Neural cell (in vitro differentiated cells): ENCODE results near the gene RALGPS2. TPM values are rescaled to one million over a fixed set of nuclear protein-coding genes. Genes with fewer than 3 reads are reported as not detected.

ENCODE experiments used
- H2AFZ ChIP-seq: fragments of 200-600, 300-800 bp; sonication (generic), shearing (Covaris generic); 2 replicates; pipeline ENCODE4 v1.6.0; 2014; ENCODE audit warnings: low read depth, mild to moderate bottlenecking, antibody characterized with exemption, low read length, moderate library complexity
- H3F3A ChIP-seq: fragments of 200-600 bp; shearing (Covaris generic); 2 replicates; pipeline ENCODE4 v1.6.1; 2016; ENCODE audit warnings: mild to moderate bottlenecking, moderate library complexity, mixed read lengths, antibody characterized with exemption, low read length; ENCODE audit not compliant: insufficient read depth, poor library complexity, severe bottlenecking
- H3K27ac ChIP-seq: fragments of 200-600, 300-800 bp; sonication (generic), shearing (Covaris generic); 2 replicates; pipeline ENCODE4 v1.5.1; 2014; ENCODE audit warnings: mild to moderate bottlenecking, low read length, moderate library complexity
- H3K27me3 ChIP-seq: fragments of 300-800, 200-600 bp; sonication (generic), shearing (Covaris generic); 2 replicates; pipeline ENCODE4 v1.6.0; 2014; ENCODE audit warnings: mild to moderate bottlenecking, low read depth, low read length, moderate library complexity; ENCODE audit not compliant: insufficient read depth
- H3K36me3 ChIP-seq: fragments of 300-800, 200-600 bp; sonication (generic), shearing (Covaris generic); 2 replicates; pipeline ENCODE4 v1.5.1; 2014; ENCODE audit warnings: mild to moderate bottlenecking, antibody characterized with exemption, low read length, moderate library complexity; ENCODE audit not compliant: insufficient read depth
- H3K4me2 ChIP-seq: fragments of 300-800, 200-600 bp; sonication (generic), shearing (Covaris generic); 2 replicates; pipeline ENCODE4 v1.6.0; 2014; ENCODE audit warnings: mild to moderate bottlenecking, low read length
- H3K4me3 ChIP-seq: fragments of 300-800, 200-600 bp; sonication (generic), shearing (Covaris generic); 2 replicates; pipeline ENCODE4 v1.5.1; 2014; ENCODE audit warnings: mild to moderate bottlenecking, low read length, moderate library complexity
- H3K79me2 ChIP-seq: fragments of 200-600 bp; shearing (Covaris generic); replicated peaks from 2 replicates; pipeline ENCODE4 v1.6.0; 2014; ENCODE audit warnings: mild to moderate bottlenecking, low read length, moderate library complexity; ENCODE audit not compliant: insufficient read depth
- H3K9ac ChIP-seq: fragments of 300-800, 200-600 bp; sonication (generic), shearing (Covaris generic); 2 replicates; pipeline ENCODE4 v1.6.1; 2016; ENCODE audit warnings: mild to moderate bottlenecking, low read length, mixed read lengths
- H3K9me2 ChIP-seq: fragments of 200-600 bp; shearing (Covaris generic); 2 replicates; pipeline ENCODE4 v1.6.1; 2016; ENCODE audit warnings: mild to moderate bottlenecking, low read length, mixed read lengths; ENCODE audit not compliant: insufficient read depth
- H3K9me3 ChIP-seq: fragments of 200-600, 300-800 bp; sonication (generic), shearing (Covaris generic); 2 replicates; pipeline ENCODE4 v1.6.1; 2016; ENCODE audit warnings: mild to moderate bottlenecking, mixed run types, low read length, moderate library complexity, mixed read lengths
- H4K20me1 ChIP-seq: fragments of 200-600 bp; shearing (Covaris generic); 2 replicates; pipeline ENCODE4 v1.6.1; 2016; ENCODE audit warnings: mild to moderate bottlenecking, mixed run types; ENCODE audit not compliant: insufficient read depth
- EP300 ChIP-seq: fragments of 450-650 bp; conservative IDR thresholded peaks from 2 replicates; pipeline ENCODE4 v1.6.1; 2014; ENCODE audit warnings: antibody characterized with exemption, mild to moderate bottlenecking, moderate library complexity; ENCODE audit not compliant: poor library complexity, severe bottlenecking
- EZH2 ChIP-seq: fragments of 200-600, 300-800 bp; shearing (Covaris generic), sonication (generic); IDR thresholded peaks from 2 replicates; pipeline ENCODE4 v1.6.1; 2014; ENCODE audit warnings: antibody characterized with exemption, low read length, borderline replicate concordance, mild to moderate bottlenecking; ENCODE audit not compliant: insufficient read depth, poor library complexity, severe bottlenecking
- MXI1 ChIP-seq: fragments of 450-650 bp; conservative IDR thresholded peaks from 2 replicates; pipeline ENCODE4 v1.6.1; 2014; ENCODE audit warnings: antibody characterized with exemption, mild to moderate bottlenecking; ENCODE audit not compliant: poor library complexity, severe bottlenecking
- POLR2AphosphoS5 ChIP-seq: IDR thresholded peaks from 2 replicates; pipeline ENCODE4 v1.6.1; 2012
- RAD21 ChIP-seq: fragments of 450-650 bp; conservative IDR thresholded peaks from 2 replicates; pipeline ENCODE4 v1.6.1; 2014; ENCODE audit warnings: antibody characterized with exemption, mild to moderate bottlenecking, moderate library complexity
- SMC3 ChIP-seq: fragments of 450-650 bp; conservative IDR thresholded peaks from 2 replicates; pipeline ENCODE4 v1.6.1; 2014; ENCODE audit warnings: antibody characterized with exemption, mild to moderate bottlenecking, moderate library complexity; ENCODE audit not compliant: poor library complexity
- TAF1 ChIP-seq: IDR thresholded peaks from 2 replicates; pipeline ENCODE4 v1.6.1; 2012; ENCODE audit warnings: low read depth
- polyA plus RNA-seq: library from polyadenylated mRNA; depleted of rRNA; stranded (reverse); fragments of >200 nt; gene quantifications from 2 replicates; pipeline ENCODE4 v1.2.3, GENCODE V29; 2014
- TF ChIP-seq, protein P1 (sequence below): fragments of 450-650 bp; IDR thresholded peaks from 2 replicates; pipeline ENCODE4 v1.5.1; 2014; ENCODE audit warnings: antibody characterized with exemption, mild to moderate bottlenecking, moderate library complexity; ENCODE audit not compliant: poor library complexity, severe bottlenecking
- TF ChIP-seq, protein P2 (sequence below): IDR thresholded peaks from 2 replicates; pipeline ENCODE4 v1.6.1; 2012; ENCODE audit warnings: borderline replicate concordance

Gene RALGPS2
- polyA plus RNA-seq, 1 donor from 2014 or later: 26.6 TPM

DNA sequence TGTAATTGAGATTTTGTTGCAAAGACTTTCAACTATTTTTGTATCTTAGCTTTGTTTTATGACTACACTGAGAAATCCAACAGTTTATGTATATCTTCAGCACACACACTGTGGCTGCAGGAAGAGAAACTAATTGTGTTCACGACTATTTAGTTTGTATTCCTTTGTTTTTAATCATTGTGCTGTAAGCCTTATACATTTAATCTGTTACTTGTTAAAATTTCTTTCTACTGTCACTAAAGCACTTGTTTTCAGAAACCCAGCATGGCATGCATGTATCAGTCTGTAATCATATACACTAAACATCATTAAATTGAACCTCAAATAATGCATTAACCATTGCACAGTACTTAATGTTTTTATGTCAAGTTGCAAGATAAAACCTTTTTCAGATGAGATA is 145.2 kb downstream of the RALGPS2 start:
- TF ChIP-seq TAF1: no peak
- TF ChIP-seq MXI1: no peak
- TF ChIP-seq, protein P1, sequence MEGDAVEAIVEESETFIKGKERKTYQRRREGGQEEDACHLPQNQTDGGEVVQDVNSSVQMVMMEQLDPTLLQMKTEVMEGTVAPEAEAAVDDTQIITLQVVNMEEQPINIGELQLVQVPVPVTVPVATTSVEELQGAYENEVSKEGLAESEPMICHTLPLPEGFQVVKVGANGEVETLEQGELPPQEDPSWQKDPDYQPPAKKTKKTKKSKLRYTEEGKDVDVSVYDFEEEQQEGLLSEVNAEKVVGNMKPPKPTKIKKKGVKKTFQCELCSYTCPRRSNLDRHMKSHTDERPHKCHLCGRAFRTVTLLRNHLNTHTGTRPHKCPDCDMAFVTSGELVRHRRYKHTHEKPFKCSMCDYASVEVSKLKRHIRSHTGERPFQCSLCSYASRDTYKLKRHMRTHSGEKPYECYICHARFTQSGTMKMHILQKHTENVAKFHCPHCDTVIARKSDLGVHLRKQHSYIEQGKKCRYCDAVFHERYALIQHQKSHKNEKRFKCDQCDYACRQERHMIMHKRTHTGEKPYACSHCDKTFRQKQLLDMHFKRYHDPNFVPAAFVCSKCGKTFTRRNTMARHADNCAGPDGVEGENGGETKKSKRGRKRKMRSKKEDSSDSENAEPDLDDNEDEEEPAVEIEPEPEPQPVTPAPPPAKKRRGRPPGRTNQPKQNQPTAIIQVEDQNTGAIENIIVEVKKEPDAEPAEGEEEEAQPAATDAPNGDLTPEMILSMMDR: no peak
- no peak for TF ChIP-seq RAD21
- no peak for TF ChIP-seq EZH2
- no peak for TF ChIP-seq SMC3
- TF ChIP-seq EP300: no peak
- no peak for TF ChIP-seq POLR2AphosphoS5
- TF ChIP-seq, protein P2, sequence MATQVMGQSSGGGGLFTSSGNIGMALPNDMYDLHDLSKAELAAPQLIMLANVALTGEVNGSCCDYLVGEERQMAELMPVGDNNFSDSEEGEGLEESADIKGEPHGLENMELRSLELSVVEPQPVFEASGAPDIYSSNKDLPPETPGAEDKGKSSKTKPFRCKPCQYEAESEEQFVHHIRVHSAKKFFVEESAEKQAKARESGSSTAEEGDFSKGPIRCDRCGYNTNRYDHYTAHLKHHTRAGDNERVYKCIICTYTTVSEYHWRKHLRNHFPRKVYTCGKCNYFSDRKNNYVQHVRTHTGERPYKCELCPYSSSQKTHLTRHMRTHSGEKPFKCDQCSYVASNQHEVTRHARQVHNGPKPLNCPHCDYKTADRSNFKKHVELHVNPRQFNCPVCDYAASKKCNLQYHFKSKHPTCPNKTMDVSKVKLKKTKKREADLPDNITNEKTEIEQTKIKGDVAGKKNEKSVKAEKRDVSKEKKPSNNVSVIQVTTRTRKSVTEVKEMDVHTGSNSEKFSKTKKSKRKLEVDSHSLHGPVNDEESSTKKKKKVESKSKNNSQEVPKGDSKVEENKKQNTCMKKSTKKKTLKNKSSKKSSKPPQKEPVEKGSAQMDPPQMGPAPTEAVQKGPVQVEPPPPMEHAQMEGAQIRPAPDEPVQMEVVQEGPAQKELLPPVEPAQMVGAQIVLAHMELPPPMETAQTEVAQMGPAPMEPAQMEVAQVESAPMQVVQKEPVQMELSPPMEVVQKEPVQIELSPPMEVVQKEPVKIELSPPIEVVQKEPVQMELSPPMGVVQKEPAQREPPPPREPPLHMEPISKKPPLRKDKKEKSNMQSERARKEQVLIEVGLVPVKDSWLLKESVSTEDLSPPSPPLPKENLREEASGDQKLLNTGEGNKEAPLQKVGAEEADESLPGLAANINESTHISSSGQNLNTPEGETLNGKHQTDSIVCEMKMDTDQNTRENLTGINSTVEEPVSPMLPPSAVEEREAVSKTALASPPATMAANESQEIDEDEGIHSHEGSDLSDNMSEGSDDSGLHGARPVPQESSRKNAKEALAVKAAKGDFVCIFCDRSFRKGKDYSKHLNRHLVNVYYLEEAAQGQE: no peak
- Histone ChIP-seq H3K27me3 (no peaks in the 10 kb centered on the region), H3K9me2 (no peaks in the 10 kb centered on the region), H3K36me3 (no peaks in the 10 kb centered on the region), H3K9me3 (no peaks in the 10 kb centered on the region), H2AFZ (no peak overlapping the region), H3K4me2 (no peak overlapping the region), H3F3A (no peaks in the 10 kb centered on the region), H3K9ac (no peak overlapping the region), H3K27ac (no peak overlapping the region), H3K79me2 (no peaks in the 10 kb centered on the region), H4K20me1 (no peaks in the 10 kb centered on the region), H3K4me3 (no peak overlapping the region)

DNA sequence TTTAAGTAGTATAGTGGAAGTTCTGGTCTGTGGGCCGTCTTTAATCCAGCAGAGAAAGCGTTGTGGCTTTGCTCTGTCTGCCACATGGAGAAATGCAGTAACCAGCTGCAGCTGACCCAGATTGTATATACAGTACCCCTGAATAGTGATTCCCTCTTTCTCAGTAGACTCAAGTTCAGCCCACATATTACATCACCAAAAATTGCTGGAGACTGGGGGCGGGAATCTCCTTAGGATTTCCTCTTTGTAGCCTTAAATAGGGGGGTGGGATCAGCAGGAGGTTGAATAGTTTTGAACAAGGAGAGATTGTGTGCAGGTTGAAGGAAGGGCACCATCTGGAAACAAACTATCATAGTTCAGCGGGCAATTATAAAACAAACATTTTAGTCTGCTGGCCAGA is 145.9 kb downstream of the RALGPS2 start, which contains the start of gene ANGPTL1:
Gene ANGPTL1 (minus strand): TSS at position 134 of the 400 bp plus-strand sequence. CDS start 5,301 bp downstream, outside the sequence.
- H3K27ac ChIP-seq: no peak within 1 kb of the TSS

More for the DNA sequence above, 145.9 kb downstream of the RALGPS2 start, which contains the start of gene ANGPTL1:
- H3K36me3 ChIP-seq: no peaks in the 10 kb centered on the region
- H3F3A ChIP-seq: no peaks in the 10 kb centered on the region
- no peaks in the 10 kb centered on the region for H3K9me2 ChIP-seq
- no peak within 1 kb of the TSS for H3K9ac ChIP-seq
- H3K27me3 ChIP-seq: no peaks in the 10 kb centered on the region
- no peaks in the 10 kb centered on the region for H3K9me3 ChIP-seq
- no peak within 1 kb of the TSS for H2AFZ ChIP-seq
- H3K79me2 ChIP-seq: no peaks in the 10 kb centered on the region
- no peak within 1 kb of the TSS for H3K4me2 ChIP-seq
- no peak within 1 kb of the TSS for H3K4me3 ChIP-seq
- no peak for TF ChIP-seq EZH2
- no peak for TF ChIP-seq POLR2AphosphoS5
- no peak for TF ChIP-seq EP300
- no peak for TF ChIP-seq SMC3
- TF ChIP-seq TAF1: no peak
- TF ChIP-seq, protein P1: no peak
- TF ChIP-seq, protein P2: no peak
- TF ChIP-seq RAD21: no peak
- no peak for TF ChIP-seq MXI1
- no peaks in the 10 kb centered on the region for H4K20me1 ChIP-seq
